GM21423 (cell line): Measurements from ENCODE around the gene KCNK13.
"Not testable (repeated sequence)": the region's sequence is repeated elsewhere in the genome, so short reads cannot be mapped to it uniquely, and the experiment has no call there.

Experiments used
- ATAC-seq: cut with Tn5 transposase; IDR thresholded peaks from one replicate; pipeline ENCODE4 v1.9.1; 2021; ENCODE audit warnings: mild to moderate bottlenecking, moderate library complexity; ENCODE audit not compliant: unreplicated experiment

The KCNK13 gene

GRCh38 chr14:90184571-90185266 is 122.9 kb downstream of the KCNK13 start:
- ATAC-seq: no peak

- no peak for ATAC-seq
Measured at GRCh38 chr14:90188588-90188987, 126.8 kb downstream of the KCNK13 start.

- ATAC-seq: no peak
Measured at GRCh38 chr14:90191154-90191553, 129.4 kb downstream of the KCNK13 start.

GRCh38 chr14:90191585-90191984 is 129.8 kb downstream of the KCNK13 start:
- no peak for ATAC-seq

GRCh38 chr14:90193925-90194324 is 132.1 kb downstream of the KCNK13 start:
- no peak for ATAC-seq

GRCh38 chr14:90194706-90195105 is 132.9 kb downstream of the KCNK13 start:
- ATAC-seq: no peak

GRCh38 chr14:90198541-90199060 is 136.8 kb downstream of the KCNK13 start:
- no peak for ATAC-seq

GRCh38 chr14:90200546-90200945 is 138.8 kb downstream of the KCNK13 start:
- not testable (repeated sequence) for ATAC-seq

GRCh38 chr14:90201344-90201743 is 139.6 kb downstream of the KCNK13 start:
- no peak for ATAC-seq

- no peak for ATAC-seq
Measured at GRCh38 chr14:90204516-90204915, 142.7 kb downstream of the KCNK13 start.

GRCh38 chr14:90213099-90213748 is 151.4 kb downstream of the KCNK13 start:
- no peak for ATAC-seq

GRCh38 chr14:90228478-90228877 is 166.7 kb downstream of the KCNK13 start:
- ATAC-seq: no peak

GRCh38 chr14:90229942-90230341 is 168.1 kb downstream of the KCNK13 start:
- ATAC-seq: not testable (repeated sequence)
